ENCODE data around the gene ADAMTS3.

Gene ADAMTS3

GRCh38 chr4:72442147-72442546, 126.9 kb downstream of the ADAMTS3 start:
- no peak for DNase-seq (ENCODE audit: low read depth)
- TF ChIP-seq, protein P1, sequence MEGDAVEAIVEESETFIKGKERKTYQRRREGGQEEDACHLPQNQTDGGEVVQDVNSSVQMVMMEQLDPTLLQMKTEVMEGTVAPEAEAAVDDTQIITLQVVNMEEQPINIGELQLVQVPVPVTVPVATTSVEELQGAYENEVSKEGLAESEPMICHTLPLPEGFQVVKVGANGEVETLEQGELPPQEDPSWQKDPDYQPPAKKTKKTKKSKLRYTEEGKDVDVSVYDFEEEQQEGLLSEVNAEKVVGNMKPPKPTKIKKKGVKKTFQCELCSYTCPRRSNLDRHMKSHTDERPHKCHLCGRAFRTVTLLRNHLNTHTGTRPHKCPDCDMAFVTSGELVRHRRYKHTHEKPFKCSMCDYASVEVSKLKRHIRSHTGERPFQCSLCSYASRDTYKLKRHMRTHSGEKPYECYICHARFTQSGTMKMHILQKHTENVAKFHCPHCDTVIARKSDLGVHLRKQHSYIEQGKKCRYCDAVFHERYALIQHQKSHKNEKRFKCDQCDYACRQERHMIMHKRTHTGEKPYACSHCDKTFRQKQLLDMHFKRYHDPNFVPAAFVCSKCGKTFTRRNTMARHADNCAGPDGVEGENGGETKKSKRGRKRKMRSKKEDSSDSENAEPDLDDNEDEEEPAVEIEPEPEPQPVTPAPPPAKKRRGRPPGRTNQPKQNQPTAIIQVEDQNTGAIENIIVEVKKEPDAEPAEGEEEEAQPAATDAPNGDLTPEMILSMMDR (IDR thresholded peaks at IDR 0.05; ENCODE audit: control insufficient read depth, extremely low read depth, insufficient read depth) = no peak
- no peak overlapping the region for H3K4me3 ChIP-seq (ENCODE audit: low read depth, low read length)

GRCh38 chr4:72440386-72440785, 128.6 kb downstream of the ADAMTS3 start:
- TF ChIP-seq, protein P1 (IDR thresholded peaks at IDR 0.05; ENCODE audit: control insufficient read depth, extremely low read depth, insufficient read depth) = no peak
- no peak for DNase-seq (ENCODE audit: low read depth)
- no peak overlapping the region for H3K4me3 ChIP-seq (ENCODE audit: low read depth, low read length)

GRCh38 chr4:72432975-72433374, 136.0 kb downstream of the ADAMTS3 start:
- no peak overlapping the region for H3K4me3 ChIP-seq (ENCODE audit: low read depth, low read length)
- TF ChIP-seq, protein P1 (IDR thresholded peaks at IDR 0.05; ENCODE audit: control insufficient read depth, extremely low read depth, insufficient read depth) = no peak
- DNase-seq (ENCODE audit: low read depth) = no peak

GRCh38 chr4:72432282-72432681, 136.7 kb downstream of the ADAMTS3 start:
- TF ChIP-seq, protein P1 (IDR thresholded peaks at IDR 0.05; ENCODE audit: control insufficient read depth, extremely low read depth, insufficient read depth) = no peak
- no peak overlapping the region for H3K4me3 ChIP-seq (ENCODE audit: low read depth, low read length)
- no peak for DNase-seq (ENCODE audit: low read depth)

DNA sequence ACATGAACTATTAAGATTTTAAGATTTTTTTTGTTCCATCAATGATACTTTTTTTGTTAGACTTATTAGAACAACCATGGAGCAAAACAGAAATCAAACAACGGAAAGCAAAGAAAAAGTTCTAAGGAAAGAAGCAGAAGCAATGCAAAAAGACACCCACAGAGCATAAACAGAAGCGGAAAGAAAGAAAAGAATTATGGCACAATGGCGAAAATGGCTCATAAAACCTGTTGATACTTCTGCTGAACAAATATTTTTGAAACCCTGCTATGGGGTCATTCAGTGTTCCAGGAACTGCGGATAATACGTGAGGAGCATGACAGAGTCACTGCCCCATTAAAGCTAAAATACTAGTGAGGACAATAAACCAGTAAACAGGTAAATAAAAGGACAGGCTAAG, 138.0 kb downstream of the ADAMTS3 start:
- TF ChIP-seq, protein P1 (IDR thresholded peaks at IDR 0.05; ENCODE audit: control insufficient read depth, extremely low read depth, insufficient read depth) = no peak
- H3K4me3 ChIP-seq (ENCODE audit: low read depth, low read length) = no peak overlapping the region
- DNase-seq (ENCODE audit: low read depth) = no peak

- DNase-seq (ENCODE audit: low read depth) = no peak
- TF ChIP-seq, protein P1 (IDR thresholded peaks at IDR 0.05; ENCODE audit: control insufficient read depth, extremely low read depth, insufficient read depth) = no peak
- no peak overlapping the region for H3K4me3 ChIP-seq (ENCODE audit: low read depth, low read length)
These were observed 139.0 kb downstream of the ADAMTS3 start for GRCh38 chr4:72430050-72430449.

DNA sequence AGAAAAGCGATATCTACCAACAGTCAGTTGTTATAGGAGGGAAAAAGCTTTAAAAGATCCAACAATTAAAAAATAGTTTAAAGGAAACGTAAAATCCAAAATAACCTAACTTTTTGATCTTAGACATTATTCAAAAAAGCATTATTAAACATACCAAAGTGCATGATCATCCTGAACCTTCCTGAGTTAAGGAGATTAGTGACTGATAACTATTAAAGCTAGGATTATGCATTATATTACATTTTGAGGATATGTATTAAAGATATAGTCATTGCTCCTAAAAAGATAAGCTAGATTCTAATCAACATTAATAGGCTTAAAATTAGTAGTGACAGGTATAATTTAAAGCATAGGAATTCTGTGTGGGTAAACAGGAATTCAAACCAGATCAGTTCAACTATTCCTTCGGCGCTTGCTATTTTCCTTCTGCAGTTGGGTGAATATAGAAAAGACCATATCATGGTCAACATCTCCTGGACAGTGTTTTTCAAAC, 139.6 kb downstream of the ADAMTS3 start:
- H3K4me3 ChIP-seq (ENCODE audit: low read depth, low read length) = no peak overlapping the region
- no peak for DNase-seq (ENCODE audit: low read depth)
- TF ChIP-seq, protein P1 (IDR thresholded peaks at IDR 0.05; ENCODE audit: control insufficient read depth, extremely low read depth, insufficient read depth) = no peak

Measured in LNCaP clone FGC (cell line).